ENCODE data around the gene TCEAL1.
"Not testable (repeated sequence)": the region's sequence is repeated elsewhere in the genome, so short reads cannot be mapped to it uniquely, and the experiment has no call there.

The TCEAL1 gene, protein sequence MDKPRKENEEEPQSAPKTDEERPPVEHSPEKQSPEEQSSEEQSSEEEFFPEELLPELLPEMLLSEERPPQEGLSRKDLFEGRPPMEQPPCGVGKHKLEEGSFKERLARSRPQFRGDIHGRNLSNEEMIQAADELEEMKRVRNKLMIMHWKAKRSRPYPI

GRCh38 chrX:103628386-103629317 is at the start of gene TCEAL1:
Gene TCEAL1 (plus strand): TSS chrX:103628975. CDS start chrX:103629917, 942 bp downstream.
- DNase-seq: peak; percentile 63

- no peak for DNase-seq
Observed at GRCh38 chrX:103584596-103584995, 44.2 kb upstream of the TCEAL1 start.

DNA sequence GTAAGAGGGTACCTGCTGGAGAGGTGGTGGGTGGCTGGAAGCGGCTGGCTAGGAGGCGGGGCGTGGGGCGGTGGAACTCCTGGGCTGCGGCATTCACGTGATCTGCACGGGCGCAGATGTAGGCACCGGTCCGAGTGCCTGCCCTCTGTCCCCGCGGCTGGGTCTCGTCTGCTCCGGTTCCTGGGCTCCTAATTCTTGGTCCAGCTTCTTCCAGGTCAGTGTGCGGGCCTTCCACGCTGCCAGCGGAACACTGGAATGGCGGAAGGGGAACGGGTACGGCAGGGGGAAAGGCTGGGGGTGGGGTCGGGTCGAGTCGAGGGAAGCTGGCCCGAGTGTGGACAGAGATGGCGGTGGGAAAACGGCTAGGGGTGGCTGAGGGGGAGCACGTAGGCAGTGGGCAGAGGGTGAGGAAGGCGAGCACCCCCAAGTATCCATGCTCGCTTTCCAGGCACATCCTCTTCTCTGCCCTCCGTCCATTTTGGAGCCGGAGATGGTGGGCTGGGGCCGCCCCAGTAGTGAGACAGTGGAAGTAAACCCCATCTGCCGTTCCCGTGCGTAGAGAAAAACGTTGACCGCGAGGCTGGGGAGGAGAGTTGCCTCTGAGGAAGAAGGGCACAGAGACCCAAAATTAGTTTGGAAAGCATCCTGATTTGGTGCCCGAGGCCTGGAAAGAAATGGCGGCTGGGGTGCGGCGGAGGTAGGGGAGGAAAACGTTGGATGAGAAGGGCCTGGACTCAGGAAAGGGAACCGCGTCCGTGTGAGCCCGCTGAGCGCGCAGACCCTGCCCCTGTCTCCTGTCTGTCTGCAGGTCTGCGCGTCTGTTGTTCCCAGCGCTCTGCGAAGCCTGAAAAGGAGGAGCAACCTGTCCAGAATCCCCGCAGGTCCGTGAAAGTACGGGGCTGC is 43.1 kb upstream of the TCEAL1 start, which contains the start of gene TCEAL4:
TSS of gene TCEAL4 (plus strand) at position 105 of the 903 bp plus-strand sequence. CDS start 1,161 bp downstream, outside the sequence.
- peak; percentile 56 for DNase-seq

- DNase-seq: no peak
Observed at GRCh38 chrX:103586314-103586646, 42.5 kb upstream of the TCEAL1 start.

DNA sequence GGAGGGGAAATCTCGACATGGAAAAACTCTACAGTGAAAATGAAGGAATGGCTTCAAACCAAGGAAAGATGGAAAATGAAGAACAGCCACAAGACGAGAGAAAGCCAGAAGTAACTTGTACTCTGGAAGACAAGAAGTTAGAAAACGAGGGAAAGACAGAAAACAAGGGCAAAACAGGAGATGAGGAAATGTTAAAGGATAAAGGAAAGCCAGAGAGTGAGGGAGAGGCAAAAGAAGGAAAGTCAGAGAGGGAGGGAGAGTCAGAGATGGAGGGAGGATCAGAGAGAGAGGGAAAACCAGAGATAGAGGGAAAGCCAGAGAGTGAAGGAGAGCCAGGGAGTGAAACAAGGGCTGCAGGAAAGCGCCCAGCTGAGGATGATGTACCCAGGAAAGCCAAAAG is 42.1 kb upstream of the TCEAL1 start:
- no peak for DNase-seq

DNA sequence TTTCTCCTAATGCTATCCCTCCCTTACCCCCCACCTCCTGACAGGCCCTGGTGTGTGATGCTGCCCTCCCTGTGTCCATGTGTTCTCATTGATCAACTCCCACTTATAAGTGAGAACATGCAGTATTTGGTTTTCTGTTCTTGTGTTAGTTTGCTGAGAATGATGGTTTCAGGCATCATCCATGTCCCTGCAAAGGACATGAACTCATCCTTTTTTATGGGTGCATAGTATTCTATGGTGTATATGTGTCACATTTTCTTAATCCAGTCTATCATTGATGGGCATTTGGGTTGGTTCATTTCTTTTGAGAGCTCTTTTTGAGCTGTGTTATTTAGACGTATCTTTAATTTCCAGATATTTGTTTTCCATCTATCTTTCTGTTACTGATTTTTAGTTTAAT is 36.5 kb upstream of the TCEAL1 start:
- not testable (repeated sequence) for DNase-seq

GRCh38 chrX:103595202-103595601 is 33.6 kb upstream of the TCEAL1 start:
- not testable (repeated sequence) for DNase-seq

DNA sequence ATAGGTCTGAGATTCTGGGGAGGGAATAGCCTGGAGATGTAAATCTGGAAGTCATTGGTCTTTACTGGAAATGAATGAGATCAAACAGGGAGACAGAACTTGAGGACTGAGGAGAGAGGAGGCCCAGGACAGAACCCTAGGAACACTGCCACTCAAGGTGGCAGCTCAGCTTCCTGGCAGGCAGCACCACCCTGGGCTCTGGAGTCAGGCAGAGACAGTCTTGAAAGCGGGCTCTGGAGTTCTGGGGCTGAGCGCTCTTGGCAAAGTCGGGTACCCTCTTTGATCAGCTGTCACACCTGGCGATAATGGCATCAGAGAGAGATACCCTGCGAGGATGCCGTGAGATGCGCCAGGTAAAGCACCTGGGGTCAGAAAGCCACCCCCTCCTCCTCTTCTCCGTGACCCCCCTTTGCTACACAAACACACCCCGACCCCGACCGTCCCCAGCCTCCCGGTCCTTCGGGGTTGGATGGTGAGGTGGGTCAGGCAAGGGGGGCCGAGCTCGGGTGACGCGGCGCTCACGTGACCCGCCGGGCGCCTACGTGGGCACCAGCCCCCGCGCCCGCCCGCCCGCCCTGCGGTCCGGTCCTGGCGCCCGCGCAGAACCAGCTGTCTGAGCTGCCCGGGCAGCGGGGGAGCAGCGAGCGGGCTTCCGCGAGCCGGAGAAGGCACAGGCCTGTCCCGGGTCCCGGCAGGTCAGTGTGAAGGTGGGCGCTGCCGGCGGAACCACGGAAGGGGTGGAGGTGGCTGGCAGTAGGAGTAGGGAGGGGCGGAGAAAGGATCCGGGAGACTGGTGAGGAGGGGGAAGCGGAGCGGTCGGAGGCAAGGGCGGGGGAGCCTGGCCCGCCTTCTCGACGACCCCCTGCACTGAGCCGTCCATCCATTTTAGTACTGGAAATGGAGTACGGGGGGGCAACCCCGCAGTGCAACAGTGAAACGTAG is 21.1 kb upstream of the TCEAL1 start, which contains the start of gene TCEAL3:
TSS of gene TCEAL3 (plus strand) at position 600 of the 942 bp plus-strand sequence. CDS start 1,102 bp downstream, outside the sequence.
- peak; percentile 51 for DNase-seq

- no peak for DNase-seq
Observed at GRCh38 chrX:103608306-103608963, 20.3 kb upstream of the TCEAL1 start.

GRCh38 chrX:103610282-103610681 is 18.5 kb upstream of the TCEAL1 start:
- DNase-seq: no peak

DNA sequence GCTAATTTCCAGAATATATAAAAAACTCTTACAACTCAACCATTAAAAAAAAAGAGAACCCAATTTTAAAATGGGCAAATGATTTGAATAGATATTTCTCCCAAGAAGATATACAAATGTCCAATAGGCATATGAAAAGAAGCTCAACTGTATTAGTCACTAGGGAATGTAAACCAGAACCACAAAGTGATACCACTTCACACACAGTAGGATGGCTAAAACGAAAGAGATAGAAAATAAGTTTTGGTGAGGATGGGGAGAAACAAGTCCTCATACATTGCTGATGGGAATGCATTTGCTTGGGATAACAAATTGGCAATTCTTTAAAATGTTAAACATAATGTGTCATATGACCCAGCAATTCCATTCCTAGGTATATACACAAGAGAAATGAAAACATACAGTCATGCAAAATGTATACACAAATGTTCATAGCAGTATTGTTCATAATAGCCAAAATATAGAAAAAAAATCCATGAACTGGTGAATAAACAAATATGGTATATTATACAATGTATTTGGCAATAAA is 15.3 kb upstream of the TCEAL1 start:
- no peak for DNase-seq

DNA sequence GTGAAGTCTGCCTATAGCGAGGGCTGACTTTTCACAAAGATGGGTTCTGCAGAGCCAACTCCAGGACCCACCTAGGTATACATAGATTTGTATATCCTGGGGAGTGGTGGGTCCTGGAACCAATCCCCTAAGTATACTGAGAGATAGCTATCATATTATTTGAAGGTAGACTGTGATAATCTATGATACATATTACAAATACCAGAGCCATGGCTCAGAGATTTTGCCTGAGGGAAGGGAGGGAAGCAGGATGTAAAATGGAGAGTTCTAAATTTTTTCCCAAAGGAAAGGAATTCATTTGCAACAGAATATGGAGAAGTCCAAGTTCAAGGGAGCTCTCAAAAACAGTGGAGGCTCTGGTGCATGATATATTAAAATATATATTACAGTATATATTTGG is 13.8 kb upstream of the TCEAL1 start:
- no peak for DNase-seq

- no peak for DNase-seq
Observed at GRCh38 chrX:103615781-103616371, 12.9 kb upstream of the TCEAL1 start.

DNA sequence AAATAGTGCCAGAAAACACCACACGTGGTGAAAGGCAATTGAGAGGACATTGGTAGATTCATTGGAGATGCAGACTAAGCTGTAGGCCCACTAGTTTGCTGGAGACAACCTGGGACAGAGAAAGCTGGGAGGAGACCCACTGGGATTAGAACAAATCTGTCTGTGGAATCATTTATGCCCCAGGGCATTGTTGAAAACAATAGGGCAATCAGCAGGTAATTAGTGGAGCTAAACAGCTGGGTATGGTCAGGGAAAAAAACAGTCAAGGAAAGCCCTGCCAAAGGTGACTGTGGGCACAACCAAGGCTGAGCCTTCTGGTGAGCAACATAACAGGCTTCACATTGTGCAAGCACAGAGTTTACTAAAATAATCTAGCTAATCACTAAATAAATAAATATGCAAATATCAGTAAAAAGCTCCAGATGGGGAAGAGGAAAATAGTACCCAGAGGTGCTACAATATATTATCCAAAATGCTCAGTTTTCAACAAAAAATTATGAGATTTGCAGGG is 12.0 kb upstream of the TCEAL1 start:
- peak; percentile 25 for DNase-seq

DNA sequence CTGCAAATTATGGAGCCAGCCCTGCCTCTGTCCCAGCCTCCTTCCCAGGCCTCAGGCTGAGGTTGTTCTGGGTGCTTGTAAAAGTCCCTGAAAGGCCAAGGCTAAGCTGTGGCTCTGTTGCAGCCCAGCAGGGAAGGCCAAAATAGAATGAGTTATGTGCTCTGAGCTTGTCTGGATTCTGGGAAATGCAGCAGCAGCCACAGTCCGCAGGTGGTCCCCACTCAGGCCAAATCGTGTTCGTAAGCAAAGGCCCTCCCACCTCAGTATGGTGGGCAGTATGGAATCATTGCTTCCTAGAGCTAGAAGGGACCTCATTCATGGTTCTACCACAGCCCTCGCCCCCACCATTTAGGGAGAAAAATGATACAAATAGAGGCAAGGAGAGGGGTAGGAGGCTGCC is 4.7 kb upstream of the TCEAL1 start:
- no peak for DNase-seq

- DNase-seq: no peak
Observed at GRCh38 chrX:103626855-103627254, 1.9 kb upstream of the TCEAL1 start.

GRCh38 chrX:103629318-103630170 is 769 bp downstream of the TCEAL1 start:
- DNase-seq: peak; percentile 66

GRCh38 chrX:103630171-103630511 is 1.4 kb downstream of the TCEAL1 start:
- DNase-seq: no peak

GRCh38 chrX:103631145-103631544 is 2.4 kb downstream of the TCEAL1 start:
- no peak for DNase-seq

DNA sequence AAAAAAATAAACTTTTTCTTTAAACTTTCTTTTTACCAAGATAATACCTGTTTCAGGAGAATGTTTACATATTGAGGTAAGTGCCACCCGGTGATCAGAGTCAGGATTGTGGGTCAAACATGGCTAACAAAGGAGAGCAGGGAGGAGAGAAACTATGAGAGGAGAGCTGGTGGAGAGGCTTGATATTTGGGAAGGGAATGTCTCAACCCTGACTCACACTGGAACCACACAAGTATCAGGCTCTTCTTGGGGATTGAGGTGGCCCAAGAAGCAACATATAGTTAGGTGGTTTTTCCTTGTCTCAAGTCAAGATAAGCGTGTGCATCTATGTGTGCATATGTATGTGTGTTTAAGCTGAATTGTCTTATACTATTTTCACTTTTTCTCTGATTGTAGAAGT is 6.7 kb downstream of the TCEAL1 start:
- no peak for DNase-seq
